Thyroid gland (tissue), 4 donors: Measurements from ENCODE around the gene DSCAM. TPM values are rescaled to one million over a fixed set of nuclear protein-coding genes. Genes with fewer than 3 reads are reported as not detected.
"Not testable (repeated sequence)": the region's sequence is repeated elsewhere in the genome, so short reads cannot be mapped to it uniquely, and the experiment has no call there.

Experiments
- DNase-seq, 2 donors: peaks; one replicate each; pipeline ENCODE4 v3.0.0-alpha.2; 2019
- H3K27ac ChIP-seq, 3 donors: fragments of 200-600 bp; sonication (generic); 1 replicate in 2 of 3; 2 replicates in 1 of 3; pipeline ENCODE4 v1.5.1; 2016 to 2019; ENCODE audit warnings: mild to moderate bottlenecking in 1 of 3, moderate library complexity in 1 of 3
- H3K27me3 ChIP-seq: fragments of 200-600 bp; sonication (generic); one replicate; pipeline ENCODE4 v1.5.1; 2019
- H3K36me3 ChIP-seq, 2 donors: fragments of 200-600 bp; sonication (generic); one replicate each; pipeline ENCODE4 v1.5.1; 2016 to 2019
- H3K4me1 ChIP-seq, 2 donors: fragments of 200-600 bp; sonication (generic); one replicate each; pipeline ENCODE4 v1.5.1; 2017 to 2019
- H3K4me3 ChIP-seq, 3 donors: fragments of 200-600 bp; sonication (generic); replicated peaks in 1 of 3; 1 replicate in 2 of 3; 2 replicates in 1 of 3; pipeline ENCODE4 v1.5.1; 2016; ENCODE audit warnings: mild to moderate bottlenecking in 1 of 3
- H3K9me3 ChIP-seq: fragments of 200-600 bp; sonication (generic); one replicate; pipeline ENCODE4 v1.5.1; 2017
- CTCF ChIP-seq, 6 experiments: fragments of 200-600 bp in 3 of 6; fragments of 450-650 bp in 3 of 6; sonication (generic) in 3 of 6; IDR thresholded peaks; one replicate each; pipeline ENCODE4 v1.5.1; 2016 to 2019; ENCODE audit warnings: antibody characterized with exemption in 6 of 6, mild to moderate bottlenecking in 2 of 6, inconsistent platforms in 1 of 6, moderate library complexity in 1 of 6
- POLR2A ChIP-seq, 2 donors: fragments of 450-650 bp; IDR thresholded peaks; one replicate each; pipeline ENCODE4 v1.6.1; 2017; ENCODE audit warnings: antibody characterized with exemption in 2 of 2, mild to moderate bottlenecking in 2 of 2, moderate library complexity in 1 of 2
- WGBS, 2 donors: methylation state at CpG; one replicate each; pipeline ENCODE4 v1.1.5; 2017; 5-methylcytosine and 5-hydroxymethylcytosine counted together
- intact Hi-C: fragments of 100-400 bp; cut with DNase I; formaldehyde crosslinking; loops from one replicate; pipeline ENCODE4 v1.15.1; 2023
- total RNA-seq, 4 donors: library from RNA; depleted of rRNA; stranded (reverse); fragments of >200 nt; gene quantifications; one replicate each; pipeline ENCODE4 v1.2.3, GENCODE V29; 2016

DSCAM gene
- total RNA-seq, 4 donors from 2014 or later, result 0.20 TPM; not detected in 3

GRCh38 chr21:40270047-40270446 lies 576.9 kb downstream of the DSCAM start:
- DNase-seq, result no peak
- H3K27ac ChIP-seq, result no peak overlapping the region
- H3K4me1 ChIP-seq, result no peaks in the 10 kb centered on the region
- WGBS, 2 donors, result 57 to 72% methylated on average over 4 of the region's 4 CpGs
- no peak for TF ChIP-seq CTCF (IDR thresholded peaks at IDR 0.05)
- no peak for TF ChIP-seq POLR2A (IDR thresholded peaks at IDR 0.05)
- H3K4me3 ChIP-seq, result no peak overlapping the region
- no peaks in the 10 kb centered on the region for H3K36me3 ChIP-seq
- intact Hi-C loops, result no loop called here
- no peaks in the 10 kb centered on the region for H3K9me3 ChIP-seq
- H3K27me3 ChIP-seq, result no peaks in the 10 kb centered on the region

- no peaks in the 10 kb centered on the region for H3K36me3 ChIP-seq
- H3K9me3 ChIP-seq, result no peaks in the 10 kb centered on the region
- H3K4me1 ChIP-seq, result no peaks in the 10 kb centered on the region
- DNase-seq, result no peak
- TF ChIP-seq POLR2A (IDR thresholded peaks at IDR 0.05), result no peak
- no peak for TF ChIP-seq CTCF (IDR thresholded peaks at IDR 0.05)
- H3K27me3 ChIP-seq, result no peaks in the 10 kb centered on the region
- WGBS, 2 donors, result 90 to 92% methylated on average over 8 of the region's 8 CpGs
- no peak overlapping the region for H3K4me3 ChIP-seq
- intact Hi-C loops, result no loop called here
- H3K27ac ChIP-seq, result no peak overlapping the region
Observed at GRCh38 chr21:40269239-40269638, 577.7 kb downstream of the DSCAM start.

DNA sequence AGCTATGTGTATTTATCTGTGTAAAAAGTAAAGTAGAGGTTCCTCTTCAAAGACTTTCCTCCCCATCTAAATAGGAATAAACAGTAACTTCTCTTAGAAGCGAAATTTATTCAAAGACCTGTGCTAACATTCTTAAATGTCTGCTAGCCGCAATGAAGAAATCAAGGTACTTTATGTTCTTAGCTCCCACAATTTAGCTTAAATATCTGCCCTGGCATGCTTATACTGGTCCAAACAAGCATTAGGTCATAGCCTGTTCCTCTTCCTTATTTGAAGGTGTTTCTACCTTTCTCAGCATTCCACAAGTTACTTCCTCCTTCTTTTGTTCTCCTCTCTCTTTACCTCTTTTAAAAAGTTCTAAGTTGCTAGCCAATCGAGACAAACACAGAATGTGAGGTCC lies 588.5 kb downstream of the DSCAM start:
- DNase-seq, intact Hi-C loops, H3K4me3 ChIP-seq, H3K9me3 ChIP-seq, H3K27ac ChIP-seq, H3K4me1 ChIP-seq, H3K27me3 ChIP-seq, H3K36me3 ChIP-seq: not testable (repeated sequence)
- 83 to 91% methylated on average over 3 of the region's 3 CpGs for WGBS, 2 donors

DNA sequence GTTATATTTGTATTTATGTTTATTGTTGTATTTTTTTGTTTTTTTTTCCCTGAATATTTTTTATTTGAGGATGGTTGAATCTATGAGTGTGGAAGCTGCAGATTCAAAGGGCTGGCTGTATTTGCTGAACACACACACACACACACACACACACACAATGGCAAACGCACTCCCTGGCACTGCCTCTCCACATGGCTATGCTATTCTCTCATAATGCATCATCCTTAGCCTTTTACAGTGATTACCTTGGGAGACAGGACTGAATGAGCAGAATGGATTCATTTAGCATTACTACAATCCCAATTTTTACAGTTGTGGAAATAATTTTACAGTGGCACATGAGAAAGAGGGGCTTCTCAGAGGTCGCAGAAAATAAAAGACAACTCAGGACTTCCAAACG lies 589.6 kb downstream of the DSCAM start:
- intact Hi-C loops, result no loop called here
- Histone ChIP-seq H3K4me1 (no peaks in the 10 kb centered on the region), H3K4me3 (no peak overlapping the region), H3K36me3 (no peaks in the 10 kb centered on the region), H3K27ac (no peak overlapping the region), H3K9me3 (no peaks in the 10 kb centered on the region), H3K27me3 (no peaks in the 10 kb centered on the region)
- TF ChIP-seq POLR2A (IDR thresholded peaks at IDR 0.05) (no peak), CTCF (IDR thresholded peaks at IDR 0.05) (no peak)
- WGBS, 2 donors, result 66 to 79% methylated on average over 3 of the region's 3 CpGs
- DNase-seq, result no peak

GRCh38 chr21:40255518-40256444 lies 591.2 kb downstream of the DSCAM start:
- intact Hi-C loops, result no loop called here
- WGBS, 2 donors, result 77 to 86% methylated on average over 6 of the region's 6 CpGs
- Histone ChIP-seq H3K36me3 (no peaks in the 10 kb centered on the region), H3K4me1 (no peaks in the 10 kb centered on the region), H3K4me3 (no peak overlapping the region), H3K9me3 (no peaks in the 10 kb centered on the region), H3K27me3 (no peaks in the 10 kb centered on the region), H3K27ac (no peak overlapping the region)
- TF ChIP-seq POLR2A (IDR thresholded peaks at IDR 0.05) (no peak), CTCF (IDR thresholded peaks at IDR 0.05) (no peak)
- DNase-seq, result no peak
